Measurements from ENCODE around the gene FPR3.

DNA sequence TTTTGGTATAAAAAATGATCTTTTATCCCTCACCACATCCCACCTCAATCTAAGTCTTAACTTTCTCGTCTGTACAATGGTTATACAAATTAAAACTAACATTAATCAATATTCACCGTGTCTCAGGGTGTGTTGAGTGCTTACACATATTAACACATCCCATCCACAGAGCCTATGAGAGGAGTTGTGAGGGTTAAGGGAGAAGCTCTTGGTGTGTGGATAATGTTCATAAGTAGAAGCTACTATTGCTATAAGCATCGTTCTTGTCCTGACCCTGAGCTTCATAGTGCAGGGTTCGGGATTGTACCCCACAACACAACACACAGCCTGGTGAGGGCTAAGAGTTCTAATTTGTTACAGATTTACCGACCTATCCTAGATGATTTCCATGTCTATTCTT lies 2.5 kb downstream of the FPR3 start:
- TF ChIP-seq, protein P1, sequence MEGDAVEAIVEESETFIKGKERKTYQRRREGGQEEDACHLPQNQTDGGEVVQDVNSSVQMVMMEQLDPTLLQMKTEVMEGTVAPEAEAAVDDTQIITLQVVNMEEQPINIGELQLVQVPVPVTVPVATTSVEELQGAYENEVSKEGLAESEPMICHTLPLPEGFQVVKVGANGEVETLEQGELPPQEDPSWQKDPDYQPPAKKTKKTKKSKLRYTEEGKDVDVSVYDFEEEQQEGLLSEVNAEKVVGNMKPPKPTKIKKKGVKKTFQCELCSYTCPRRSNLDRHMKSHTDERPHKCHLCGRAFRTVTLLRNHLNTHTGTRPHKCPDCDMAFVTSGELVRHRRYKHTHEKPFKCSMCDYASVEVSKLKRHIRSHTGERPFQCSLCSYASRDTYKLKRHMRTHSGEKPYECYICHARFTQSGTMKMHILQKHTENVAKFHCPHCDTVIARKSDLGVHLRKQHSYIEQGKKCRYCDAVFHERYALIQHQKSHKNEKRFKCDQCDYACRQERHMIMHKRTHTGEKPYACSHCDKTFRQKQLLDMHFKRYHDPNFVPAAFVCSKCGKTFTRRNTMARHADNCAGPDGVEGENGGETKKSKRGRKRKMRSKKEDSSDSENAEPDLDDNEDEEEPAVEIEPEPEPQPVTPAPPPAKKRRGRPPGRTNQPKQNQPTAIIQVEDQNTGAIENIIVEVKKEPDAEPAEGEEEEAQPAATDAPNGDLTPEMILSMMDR (IDR thresholded peaks at IDR 0.05; ENCODE audit: insufficient read depth, low read length) = no peak
- TF ChIP-seq, protein P2, sequence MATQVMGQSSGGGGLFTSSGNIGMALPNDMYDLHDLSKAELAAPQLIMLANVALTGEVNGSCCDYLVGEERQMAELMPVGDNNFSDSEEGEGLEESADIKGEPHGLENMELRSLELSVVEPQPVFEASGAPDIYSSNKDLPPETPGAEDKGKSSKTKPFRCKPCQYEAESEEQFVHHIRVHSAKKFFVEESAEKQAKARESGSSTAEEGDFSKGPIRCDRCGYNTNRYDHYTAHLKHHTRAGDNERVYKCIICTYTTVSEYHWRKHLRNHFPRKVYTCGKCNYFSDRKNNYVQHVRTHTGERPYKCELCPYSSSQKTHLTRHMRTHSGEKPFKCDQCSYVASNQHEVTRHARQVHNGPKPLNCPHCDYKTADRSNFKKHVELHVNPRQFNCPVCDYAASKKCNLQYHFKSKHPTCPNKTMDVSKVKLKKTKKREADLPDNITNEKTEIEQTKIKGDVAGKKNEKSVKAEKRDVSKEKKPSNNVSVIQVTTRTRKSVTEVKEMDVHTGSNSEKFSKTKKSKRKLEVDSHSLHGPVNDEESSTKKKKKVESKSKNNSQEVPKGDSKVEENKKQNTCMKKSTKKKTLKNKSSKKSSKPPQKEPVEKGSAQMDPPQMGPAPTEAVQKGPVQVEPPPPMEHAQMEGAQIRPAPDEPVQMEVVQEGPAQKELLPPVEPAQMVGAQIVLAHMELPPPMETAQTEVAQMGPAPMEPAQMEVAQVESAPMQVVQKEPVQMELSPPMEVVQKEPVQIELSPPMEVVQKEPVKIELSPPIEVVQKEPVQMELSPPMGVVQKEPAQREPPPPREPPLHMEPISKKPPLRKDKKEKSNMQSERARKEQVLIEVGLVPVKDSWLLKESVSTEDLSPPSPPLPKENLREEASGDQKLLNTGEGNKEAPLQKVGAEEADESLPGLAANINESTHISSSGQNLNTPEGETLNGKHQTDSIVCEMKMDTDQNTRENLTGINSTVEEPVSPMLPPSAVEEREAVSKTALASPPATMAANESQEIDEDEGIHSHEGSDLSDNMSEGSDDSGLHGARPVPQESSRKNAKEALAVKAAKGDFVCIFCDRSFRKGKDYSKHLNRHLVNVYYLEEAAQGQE (IDR thresholded peaks at IDR 0.05; ENCODE audit: insufficient replicate concordance, low read depth) = no peak
- no peak for TF ChIP-seq POLR2AphosphoS5 (IDR thresholded peaks at IDR 0.05; ENCODE audit: low read depth)
